SK-N-MC (cell line): ENCODE measurements around the gene PODN.

Source experiments
- EZH2 ChIP-seq: fragments of 200-600 bp; sonication (generic); IDR thresholded peaks from one replicate; pipeline ENCODE4 v1.6.1; 2017; ENCODE audit warnings: antibody characterized with exemption
- POLR2AphosphoS5 ChIP-seq: IDR thresholded peaks from 2 replicates; pipeline ENCODE4 v1.6.1; 2012; ENCODE audit warnings: mild to moderate bottlenecking, low read depth, low read length, borderline replicate concordance

- TF ChIP-seq POLR2AphosphoS5 (no peak), EZH2 (no peak)
Observed at GRCh38 chr1:53125122-53125521, 63.1 kb downstream of the PODN start.
